ENCODE data around the gene KCNG2.

Gene KCNG2

DNA sequence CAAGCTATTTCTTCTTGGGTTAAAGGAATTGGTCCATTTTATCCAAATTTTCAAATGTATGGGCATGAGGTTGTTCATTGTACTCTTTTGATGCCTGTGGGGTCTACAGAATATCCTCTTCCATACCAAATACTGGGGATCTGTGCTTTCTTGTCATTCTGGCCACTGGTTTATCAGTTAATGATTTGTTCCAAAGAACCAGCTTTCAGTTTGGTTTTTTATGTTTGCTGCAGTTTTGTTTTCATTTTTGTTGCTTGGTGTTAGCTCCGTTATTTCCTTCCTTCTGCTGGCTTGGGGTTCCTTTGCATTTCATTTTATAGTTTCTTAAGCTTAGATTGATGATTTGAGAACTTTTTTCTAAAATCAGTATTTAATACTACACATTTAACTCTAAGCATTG, 108.3 kb downstream of the KCNG2 start:
- DNase-seq (ENCODE audit: low read depth in 2 of 2): no peak

DNA sequence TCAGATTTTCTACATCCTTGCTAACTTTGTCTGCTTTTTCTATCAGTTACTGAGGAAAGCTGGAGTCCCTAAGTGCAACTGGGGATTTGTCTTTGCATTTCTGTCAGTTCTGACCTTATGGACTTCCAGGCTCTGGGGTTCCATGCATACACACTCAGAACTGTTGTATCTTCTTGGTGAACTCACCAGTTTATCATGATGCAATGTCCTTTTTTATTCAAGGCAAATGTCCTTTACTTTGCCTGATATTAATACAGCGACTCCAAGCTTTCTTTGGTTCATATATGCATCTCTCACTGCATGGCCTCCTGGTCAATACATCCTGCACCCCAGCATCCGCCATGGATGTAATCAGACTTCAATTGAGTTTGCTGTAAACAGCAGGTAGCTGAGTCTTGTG, 109.0 kb downstream of the KCNG2 start:
- no peak for DNase-seq (ENCODE audit: low read depth in 2 of 2)

DNA sequence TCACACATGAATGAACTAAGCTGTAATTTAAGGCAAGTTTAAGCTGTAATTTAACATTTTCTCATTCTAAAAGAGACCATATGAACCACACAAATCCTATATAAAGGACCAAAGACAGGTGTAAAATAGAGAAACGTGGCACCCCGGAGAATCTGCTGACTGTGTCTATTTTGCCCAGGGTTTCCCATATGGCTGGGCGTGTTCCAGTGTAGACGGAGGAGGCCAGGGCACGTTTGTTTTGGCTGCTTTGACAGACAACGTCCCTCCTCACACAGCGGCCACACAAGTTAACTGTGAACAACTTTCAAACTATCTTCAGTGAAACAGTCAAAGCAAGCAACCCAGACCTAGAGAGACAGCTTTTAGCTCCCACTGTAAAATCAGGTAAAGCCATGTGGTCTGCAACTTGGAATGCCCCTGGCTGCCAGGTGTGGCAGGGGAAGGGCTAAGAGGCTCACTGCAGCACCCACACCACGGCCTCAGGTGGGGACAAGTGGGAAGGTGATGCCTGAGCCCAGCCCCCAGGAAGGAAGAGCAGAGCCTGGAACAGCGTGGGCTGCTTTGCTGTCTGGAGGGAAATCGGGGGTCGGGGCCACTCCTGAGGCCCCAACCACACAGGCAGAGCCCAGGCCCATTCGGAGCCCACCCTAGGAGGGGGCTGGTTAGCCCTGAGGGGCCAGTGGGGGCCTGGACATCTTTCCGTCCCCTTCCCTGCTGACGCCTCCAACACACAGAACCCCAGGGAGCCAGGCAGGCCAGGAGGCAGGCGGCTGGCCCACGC, 113.0 kb downstream of the KCNG2 start:
- DNase-seq (ENCODE audit: low read depth in 2 of 2): no peak

DNA sequence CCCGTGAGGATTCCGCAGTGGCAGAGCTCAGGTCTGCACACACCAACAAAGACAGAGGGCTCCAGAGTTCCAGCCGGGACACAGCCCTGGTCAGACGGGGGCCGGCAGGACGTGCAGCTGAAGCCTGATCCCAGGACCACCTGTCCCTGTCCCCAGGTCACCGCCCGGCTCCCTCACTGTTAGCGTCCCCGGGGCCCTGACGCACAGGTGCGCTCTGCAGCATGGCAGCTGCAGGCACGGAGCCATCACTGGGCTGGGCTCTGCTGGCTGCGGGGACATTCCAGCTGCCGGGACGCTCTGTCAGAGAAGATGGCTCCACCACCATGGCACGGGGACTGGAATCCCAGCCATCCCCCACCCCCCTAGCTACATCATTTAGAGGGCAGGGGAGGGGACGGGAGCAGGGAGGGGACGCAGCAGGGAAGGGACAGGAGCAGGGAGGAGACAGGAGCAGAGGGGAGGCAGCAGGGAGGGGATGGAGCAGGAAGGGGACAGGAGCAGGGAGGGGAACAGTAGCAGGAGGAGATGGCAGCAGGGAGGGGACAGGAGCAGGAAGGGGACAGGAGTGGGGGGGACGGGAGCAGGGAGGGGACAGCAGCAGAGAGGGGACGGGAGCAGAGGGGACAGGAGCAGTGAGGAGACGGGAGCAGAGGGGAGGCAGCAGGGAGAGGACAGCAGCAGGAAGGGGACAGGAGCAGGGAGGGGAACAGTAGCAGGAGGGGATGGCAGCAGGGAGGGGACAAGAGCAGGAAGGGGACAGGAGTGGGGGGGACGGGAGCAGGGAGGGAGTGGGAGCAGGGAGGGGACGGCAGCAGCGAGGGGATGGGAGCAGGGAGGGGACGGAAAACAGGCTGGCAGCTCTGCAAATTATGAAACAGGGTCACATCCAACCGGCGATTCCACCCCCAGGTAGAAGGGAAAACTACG, 113.9 kb downstream of the KCNG2 start:
- DNase-seq (ENCODE audit: low read depth in 2 of 2): no peak

DNA sequence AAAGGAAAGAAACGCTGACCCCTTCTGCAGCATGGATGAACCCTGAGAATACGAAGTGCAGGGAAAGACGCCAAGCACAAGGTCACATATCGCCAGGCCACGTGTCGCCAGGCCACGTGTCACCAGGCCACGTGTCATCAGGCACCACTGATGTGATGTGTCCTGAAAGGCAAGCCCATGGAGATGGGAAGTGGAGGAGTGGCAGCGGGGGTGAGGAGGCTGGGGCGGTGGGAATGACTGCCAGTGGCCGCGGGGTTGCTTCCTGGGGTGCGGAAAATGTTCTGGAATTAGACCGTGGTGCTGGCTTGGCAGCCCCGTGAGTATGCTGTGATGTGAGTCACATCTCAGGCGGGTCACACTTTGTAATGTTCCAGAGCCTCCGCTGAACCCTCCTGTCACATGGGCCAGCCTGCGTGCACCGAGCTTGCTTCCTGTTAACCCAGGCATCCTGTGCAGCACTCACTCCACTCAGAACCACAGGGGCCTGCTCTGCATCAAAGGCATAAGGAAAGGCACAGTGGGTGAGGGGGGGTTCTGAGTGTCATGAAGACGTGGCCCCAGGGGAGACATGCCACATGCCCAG, 114.8 kb downstream of the KCNG2 start:
- DNase-seq (ENCODE audit: low read depth in 2 of 2): peak in 1 of 2 experiments; percentile 8

DNA sequence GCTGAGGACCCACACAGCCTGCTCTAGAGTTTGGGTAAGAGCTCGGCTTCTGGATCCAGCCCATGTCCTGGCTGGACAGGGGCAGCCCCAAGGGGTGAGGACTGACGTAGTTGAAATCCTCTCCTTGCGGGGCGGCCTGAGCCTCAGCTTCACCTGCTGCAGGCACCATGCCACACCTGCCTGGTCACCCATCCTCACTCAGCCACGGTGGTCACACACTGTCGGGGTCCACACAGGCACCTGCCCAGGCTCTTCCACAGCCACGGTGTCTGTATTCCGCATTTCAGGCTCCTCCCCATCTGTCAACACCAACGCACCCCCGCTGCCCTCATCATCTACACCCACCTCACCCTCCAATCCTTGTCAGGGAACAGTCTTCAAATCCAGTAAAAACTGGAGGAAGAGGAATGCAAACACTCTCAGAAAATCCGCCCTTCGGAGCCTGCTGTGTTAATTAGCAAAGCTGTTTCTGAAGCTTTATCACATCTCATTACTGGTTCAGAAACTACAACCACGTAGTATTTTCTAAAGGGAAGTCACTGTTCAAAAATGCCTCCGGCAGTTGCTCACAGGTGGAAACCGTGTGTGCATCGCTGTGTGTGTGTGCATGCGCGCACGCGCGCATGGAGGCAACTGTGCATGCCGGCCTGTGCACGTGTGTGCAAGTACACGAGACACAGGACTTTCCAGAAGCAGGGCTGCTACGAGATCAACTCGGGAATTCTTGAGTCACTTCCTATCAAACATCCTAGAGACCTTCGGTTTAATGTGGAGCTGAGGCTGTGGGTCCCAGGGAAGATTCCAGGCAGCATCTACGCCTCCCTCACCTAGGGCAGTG, 115.5 kb downstream of the KCNG2 start:
- DNase-seq (ENCODE audit: low read depth in 2 of 2): no peak

DNA sequence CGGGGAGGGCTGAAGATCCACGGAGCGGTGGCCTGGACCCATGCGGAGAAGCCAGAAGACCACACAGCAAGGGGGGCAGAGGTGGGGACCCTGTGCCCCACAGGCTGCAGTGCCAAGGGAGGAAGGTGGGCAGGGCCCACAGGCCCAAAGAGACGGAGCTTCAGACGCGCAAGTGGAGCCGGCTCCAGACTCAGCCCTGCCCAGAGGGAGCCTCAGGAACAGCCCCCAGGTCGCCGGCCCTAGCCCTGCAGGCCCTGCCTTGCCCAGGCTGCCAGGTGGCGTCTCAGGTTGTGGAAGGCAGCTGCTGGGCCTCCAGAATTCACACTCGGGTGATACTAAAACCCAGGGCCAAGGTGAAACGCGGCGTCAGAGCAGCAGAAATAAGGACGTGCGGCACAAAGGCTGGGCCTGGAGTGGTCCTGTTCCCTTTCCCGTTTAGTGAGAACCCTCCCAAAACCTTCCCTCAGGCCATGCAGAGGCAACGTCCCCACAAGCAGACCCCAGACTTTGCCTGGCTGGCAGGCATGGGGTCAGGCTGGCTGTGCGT, 116.9 kb downstream of the KCNG2 start:
- no peak for DNase-seq (ENCODE audit: low read depth in 2 of 2)

DNA sequence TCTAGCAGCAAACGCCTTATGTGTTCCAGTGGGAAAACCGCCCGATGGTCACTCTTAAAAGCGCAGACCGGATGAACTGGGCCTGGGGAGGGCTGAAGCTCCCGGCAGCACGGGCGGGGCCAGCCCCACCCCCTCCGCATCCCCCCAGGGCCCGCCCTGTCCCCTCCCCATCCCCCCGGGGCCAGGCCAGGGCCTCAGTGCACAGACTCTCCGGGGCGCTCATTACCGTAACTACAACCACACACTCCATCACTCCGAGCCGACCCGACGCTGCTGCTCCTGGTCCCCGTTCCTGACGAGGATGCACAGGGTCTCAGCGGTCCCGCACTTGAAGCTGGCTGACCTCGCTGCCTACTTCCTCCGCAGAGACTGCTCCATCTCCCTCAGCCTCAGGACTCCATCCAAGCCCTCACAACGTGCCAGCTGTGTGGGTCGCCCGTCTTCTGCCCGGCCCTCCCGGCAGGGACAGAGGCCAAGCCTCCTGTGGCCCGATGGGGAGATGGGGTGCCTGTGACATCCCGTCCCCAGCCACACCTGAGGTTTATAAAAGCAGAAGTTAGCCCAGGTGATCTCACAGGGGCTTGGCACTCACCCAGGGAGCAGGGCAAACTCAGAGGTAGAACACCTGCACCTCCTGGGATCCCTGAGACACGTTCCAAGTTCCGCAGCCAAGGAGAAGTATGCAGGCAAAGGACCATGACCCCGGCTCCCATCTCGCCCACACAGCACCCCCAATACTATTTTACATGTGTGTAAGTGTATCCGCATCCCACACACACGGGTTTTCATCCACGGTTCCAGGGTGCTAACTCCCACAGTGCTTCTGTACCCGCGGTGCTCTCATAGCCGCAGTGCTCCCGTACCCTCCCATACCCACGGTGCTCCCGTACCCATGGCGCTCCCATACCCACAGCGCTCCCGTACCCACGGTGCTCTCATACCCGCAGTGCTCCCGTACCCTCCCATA, 117.7 kb downstream of the KCNG2 start:
- no peak for DNase-seq (ENCODE audit: low read depth in 2 of 2)

DNA sequence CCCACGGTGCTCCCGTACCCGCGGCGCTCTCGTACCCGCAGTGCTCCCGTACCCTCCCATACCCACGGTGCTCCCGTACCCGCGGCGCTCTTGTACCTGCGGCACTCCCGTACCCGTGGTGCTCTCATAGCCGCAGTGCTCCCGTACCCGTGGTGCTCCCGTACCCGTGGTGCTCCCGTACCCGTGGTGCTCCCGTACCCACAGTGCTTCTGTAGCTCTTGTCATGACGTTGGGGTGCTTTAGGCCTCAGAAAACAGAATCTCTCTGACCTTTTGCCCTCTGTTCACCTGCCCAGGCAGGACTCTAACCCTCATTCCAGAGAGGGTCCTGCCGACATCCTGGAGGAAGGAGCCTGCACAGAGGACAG, 118.4 kb downstream of the KCNG2 start:
- DNase-seq (ENCODE audit: low read depth in 2 of 2): no peak

DNA sequence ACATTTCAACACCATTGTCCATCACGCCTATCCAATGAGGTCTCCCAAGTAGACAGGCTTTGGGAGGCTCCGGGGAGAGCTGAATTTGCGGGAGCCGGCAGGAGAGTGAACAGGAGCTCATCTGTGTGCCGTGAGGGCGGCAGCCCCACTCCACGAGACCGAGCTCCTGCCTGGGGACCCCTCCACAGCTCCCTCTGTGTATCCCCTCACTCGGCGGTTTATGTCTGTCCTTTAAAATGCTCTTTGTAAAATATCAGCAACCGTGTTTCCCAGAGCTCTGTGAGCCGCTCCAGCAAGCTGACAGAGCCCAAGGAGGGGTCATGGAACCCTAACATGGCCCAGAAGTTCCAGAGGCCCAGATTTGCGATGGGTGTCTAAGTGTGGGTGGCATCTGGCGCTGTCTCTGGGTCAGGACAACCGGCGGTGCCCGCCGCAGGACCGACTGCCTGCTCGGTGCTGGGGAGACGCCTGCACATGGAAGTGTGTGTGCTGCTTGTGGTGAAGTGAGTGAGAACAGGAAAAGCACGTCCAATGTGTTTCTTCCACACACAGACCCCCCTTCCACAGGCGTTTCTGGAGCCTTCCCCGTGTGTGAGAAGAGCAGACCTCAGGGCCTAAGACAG, 118.9 kb downstream of the KCNG2 start:
- DNase-seq (ENCODE audit: low read depth in 2 of 2): no peak

DNA sequence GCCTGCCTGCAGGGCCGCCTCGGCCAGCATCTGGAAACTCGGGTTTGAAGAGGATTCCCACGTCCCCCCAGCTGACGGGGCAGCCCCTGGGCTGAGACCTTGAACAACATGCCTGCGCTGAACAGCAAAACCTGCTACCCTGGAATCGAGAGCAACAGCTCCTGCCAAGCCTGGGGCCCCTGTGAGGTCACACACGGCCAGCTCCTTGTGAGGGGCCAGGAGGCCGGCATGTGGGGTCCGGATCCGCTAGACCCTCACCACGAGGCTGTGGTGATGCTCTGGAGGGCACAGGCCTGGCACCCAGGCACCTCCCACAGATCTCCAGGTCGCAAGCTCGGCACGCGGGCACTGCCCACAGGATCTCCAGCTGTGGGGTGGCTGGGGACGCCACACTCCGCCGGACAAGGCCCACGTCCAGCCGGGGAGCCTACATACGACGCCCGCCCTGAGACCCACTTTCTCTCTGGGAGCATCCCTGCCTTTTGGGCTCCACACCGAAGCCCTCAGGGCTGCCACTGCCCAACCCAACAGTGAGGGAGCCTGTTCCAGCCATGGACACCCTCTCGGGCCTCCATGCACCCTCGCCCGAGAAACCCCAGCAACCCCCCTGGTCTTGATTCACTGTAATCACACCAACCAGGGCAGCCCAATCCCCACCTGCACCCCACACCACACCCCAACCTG, 119.6 kb downstream of the KCNG2 start:
- DNase-seq (ENCODE audit: low read depth in 2 of 2): no peak

DNA sequence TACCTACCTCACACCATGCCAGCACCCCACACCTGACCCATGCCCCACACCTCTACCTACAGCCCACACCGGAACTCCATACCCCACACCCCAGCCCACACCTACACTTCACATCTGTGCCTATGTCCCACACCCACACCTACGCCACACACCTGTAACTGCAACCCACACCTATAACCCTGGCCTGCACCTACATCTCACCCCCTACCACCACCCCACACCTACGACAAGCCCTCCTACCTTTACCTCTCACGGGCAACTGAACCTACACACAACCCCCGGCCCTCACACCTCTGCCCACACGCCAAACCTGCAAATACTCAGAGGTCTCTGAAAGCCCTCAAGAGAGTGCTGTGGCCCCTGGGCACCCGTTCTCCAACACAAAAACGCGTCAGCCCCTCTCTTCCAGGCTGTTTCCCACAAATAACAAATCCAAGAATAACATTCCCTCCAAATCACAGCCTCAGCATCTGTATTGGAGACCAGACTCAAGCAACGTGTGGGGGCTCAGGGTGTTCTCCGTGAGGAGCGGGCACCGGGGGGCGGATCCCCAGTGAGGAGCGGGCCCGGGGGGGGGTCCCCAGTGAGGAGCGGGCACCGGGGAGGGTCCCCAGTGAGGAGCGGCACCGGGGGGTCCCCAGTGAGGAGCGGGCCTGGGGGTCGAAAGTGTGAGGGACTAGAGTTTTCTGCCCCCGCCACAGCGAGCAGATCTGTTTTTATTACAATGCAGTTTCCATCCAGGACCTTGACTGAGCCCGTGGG, 120.3 kb downstream of the KCNG2 start:
- DNase-seq (ENCODE audit: low read depth in 2 of 2): no peak

DNA sequence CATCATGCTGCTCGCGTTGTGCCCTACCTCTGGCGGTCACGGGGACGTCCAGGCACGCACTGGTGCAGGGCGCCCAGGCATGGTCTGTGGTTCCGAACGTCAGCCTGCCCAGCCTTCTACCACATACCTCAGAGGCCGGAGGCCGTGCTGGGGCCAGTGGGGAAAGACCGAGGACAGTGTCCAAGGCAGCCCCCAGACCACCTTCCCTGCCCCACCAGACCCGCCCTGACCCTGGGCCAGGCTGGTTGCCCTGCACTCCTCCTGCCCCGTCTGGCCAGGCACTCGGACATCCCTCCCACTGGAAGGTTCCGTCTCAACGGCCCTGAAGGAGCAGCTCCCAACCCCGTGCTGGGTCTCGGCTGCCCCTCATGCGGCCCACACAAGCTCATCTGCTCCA, 120.9 kb downstream of the KCNG2 start:
- DNase-seq (ENCODE audit: low read depth in 2 of 2): no peak

DNA sequence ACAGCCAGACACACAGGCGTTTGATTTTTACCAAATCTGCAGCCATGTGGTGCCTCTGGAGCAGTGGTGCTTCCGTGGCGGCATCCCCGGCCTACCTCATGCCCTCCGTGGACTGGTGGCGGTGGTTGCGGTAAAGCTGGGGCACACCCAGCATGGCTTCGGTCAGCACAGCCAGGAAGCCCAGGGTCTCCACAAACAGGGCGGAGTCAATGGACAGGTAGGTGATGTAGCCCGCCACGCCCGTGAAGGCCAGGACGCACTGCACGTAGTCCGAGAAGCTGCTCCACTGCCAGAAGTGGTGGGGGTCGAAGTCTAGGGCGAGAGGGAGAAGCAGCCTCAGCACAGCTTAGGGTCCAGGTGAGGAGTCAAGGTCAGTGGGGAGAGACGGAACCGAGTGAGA, 121.4 kb downstream of the KCNG2 start:
- DNase-seq (ENCODE audit: low read depth in 2 of 2): no peak

DNA sequence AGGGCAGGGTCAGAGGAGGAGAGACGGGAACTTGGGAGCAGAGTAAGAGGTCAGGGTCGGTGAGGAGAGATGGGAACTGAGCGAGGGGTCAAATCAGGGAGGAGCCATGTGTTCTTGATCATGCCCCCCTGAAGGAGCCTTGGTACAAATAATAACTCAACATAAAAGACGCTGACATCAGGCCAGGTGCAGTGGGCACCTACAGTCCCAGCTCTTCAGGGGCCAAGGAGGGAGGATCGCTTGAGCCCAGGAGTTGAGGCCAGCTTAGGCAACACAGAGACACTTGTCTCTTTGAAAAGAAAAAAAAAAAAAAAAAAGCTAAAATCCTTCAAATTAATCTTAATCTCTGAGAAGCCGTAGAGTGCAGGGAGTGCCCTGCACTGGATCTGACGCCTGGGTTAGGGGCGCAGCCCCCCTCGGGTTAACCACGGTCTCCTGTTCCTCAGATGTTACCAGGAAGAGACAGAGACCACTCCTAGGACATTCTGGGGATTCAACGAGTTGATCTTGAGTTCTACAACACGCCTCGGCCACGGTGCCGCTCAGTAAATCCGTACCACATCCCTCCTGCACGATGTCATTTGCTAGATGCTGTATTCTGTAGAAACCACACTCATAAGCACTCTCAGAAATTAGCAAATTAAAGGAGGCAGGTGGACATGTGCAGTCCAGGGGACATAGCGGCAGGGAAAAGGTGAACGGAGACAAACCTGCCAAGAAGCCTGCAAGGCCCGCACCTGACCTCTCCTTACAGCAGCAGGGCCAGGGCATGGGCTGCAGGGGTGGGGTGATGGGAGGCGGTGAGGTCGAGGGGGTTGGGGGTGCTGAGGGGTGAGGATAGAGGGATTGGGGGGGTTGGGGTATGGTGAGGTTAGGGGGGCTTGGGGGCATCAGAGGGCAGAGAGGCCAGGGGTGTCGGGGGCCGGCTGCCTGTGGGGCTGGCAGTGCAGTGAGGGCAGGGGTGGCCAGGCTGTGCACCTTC, 124.5 kb downstream of the KCNG2 start:
- DNase-seq (ENCODE audit: low read depth in 2 of 2): no peak

DNA sequence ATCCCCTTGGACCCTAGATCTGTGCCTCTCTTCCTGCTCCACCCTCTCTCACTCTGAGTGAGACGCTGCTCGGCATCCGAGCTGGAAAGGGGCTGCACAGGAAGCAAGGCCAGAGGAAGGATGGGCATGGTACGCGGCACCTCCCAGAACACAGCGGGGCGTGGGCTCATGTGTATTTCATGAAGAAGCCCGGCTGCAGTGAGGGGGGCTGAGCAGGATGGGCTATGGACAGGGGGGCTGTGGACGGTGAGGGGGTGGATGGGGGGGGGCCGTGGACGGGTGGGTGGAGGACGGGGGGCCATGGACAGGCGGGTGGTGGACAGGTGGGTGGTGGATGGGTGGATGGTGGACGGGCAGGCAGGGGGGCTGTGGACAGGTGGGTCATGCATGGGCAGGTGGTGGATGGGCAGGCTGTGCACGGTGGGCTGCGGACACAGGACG, 125.3 kb downstream of the KCNG2 start:
- DNase-seq (ENCODE audit: low read depth in 2 of 2): no peak

DNA sequence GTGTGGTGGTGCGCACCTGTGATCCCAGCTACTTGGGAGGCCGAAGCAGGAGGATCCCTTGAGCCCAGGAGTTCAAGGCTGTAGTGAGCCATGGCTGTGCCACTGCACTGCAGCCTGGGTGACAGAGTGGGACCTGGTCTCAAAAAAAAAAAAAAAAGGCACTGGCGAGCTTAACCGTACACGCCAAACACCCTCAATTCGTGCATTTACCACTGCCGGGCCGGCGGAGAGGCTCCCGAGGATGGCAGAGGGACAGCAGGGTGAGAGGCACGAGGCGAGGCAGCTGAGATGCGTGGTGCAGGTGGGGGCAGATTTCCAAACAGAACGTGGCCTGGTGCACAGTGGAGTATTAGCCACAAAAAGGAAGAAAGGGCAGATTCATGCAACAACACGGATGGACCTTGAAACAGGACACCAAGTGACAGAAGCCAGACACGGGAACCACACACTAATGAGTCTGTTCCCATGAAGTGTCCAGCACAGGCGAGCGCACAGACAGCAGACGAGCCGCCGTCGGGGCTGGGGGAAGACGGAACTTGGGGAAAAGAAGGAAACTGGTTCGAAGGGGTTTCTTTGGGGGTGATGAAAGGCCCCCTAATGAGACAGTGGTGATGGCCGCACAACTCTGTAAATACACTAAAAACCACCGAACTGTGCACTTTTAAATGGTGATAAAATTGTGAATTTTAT, 126.3 kb downstream of the KCNG2 start:
- DNase-seq (ENCODE audit: low read depth in 2 of 2): no peak

Data from stimulated activated CD4-positive, alpha-beta T cell treated with anti-CD3 and anti-CD28 coated beads, Interleukin-12 subunit alpha, Interleukin-12 subunit beta, amount 100 ng/mL, for 24 hours (primary cell).